ENCODE results near the gene CTAG1A.

DNA sequence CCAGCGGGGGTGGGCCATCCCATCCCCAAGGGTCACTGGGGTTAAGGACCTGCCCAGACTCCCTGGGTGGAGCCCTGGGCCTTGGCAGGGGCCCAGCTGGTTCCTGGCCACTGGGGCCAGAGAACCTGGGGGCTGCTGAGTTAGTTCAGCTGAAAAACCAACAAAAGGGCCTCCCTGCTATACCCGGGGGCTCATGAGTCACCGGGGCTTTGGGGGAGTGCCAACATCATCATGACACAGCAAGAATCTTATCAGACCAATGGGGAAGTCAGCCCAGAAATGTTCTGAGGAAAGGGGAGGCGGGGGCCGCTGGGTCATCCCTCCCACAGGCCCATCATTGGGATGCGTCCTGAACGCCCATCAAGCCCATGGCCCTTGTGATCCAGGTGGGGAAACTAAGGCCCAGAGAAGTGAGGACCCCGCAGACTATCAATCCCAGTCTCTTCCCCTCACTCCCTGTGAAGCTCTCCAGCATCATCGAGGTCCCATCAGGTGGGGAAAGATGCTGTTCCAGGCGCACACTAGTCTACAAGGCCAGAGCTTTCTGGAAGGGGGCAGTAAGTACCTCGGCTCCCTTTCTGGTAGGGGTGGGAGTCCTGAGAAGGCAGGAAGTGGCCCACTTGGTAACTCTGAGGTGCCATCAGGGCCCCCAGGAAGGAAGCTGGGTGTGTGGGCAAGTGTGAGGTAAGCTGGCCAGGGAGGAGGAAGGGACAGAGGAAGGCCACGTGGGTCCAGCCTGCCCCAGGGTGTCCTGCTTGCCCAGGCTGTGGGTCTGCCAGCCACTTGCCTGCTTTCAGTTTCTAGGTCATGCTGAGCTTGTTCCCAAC lies 42.8 kb upstream of the CTAG1A start:
- no peak for TF ChIP-seq POLR2A (IDR thresholded peaks at IDR 0.05)
- TF ChIP-seq, protein P1, sequence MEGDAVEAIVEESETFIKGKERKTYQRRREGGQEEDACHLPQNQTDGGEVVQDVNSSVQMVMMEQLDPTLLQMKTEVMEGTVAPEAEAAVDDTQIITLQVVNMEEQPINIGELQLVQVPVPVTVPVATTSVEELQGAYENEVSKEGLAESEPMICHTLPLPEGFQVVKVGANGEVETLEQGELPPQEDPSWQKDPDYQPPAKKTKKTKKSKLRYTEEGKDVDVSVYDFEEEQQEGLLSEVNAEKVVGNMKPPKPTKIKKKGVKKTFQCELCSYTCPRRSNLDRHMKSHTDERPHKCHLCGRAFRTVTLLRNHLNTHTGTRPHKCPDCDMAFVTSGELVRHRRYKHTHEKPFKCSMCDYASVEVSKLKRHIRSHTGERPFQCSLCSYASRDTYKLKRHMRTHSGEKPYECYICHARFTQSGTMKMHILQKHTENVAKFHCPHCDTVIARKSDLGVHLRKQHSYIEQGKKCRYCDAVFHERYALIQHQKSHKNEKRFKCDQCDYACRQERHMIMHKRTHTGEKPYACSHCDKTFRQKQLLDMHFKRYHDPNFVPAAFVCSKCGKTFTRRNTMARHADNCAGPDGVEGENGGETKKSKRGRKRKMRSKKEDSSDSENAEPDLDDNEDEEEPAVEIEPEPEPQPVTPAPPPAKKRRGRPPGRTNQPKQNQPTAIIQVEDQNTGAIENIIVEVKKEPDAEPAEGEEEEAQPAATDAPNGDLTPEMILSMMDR (IDR thresholded peaks at IDR 0.05): no peak
- peak in 1 of 3 donors; percentile 30 for TF ChIP-seq POLR2AphosphoS5 (IDR thresholded peaks at IDR 0.05)
